ENCODE results near the gene DACH1.
"Not testable (repeated sequence)": the region's sequence is repeated elsewhere in the genome, so short reads cannot be mapped to it uniquely, and the experiment has no call there.

Gene DACH1

DNA sequence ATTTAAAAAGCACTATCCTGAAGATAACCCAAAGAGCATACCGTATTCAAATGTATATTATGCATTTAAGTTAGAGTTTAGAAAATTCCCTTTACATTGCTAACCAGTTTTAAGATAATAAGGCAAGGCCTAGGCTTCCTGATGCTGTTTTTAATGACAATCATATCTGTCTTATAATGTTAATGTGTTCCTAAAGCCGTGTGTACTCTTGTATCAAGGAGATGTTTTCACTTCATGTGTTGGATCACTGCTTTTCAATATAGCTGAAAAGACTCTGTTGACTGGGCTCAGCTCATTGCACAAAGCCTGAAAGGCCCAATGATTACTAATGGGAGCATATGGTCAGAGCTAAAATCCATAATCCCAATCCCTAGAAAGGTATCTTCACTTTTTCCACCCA, 81.6 kb downstream of the DACH1 start:
- in situ Hi-C loops (cut with MboI; ENCODE audit: low sequenced_read_pairs) = no loop called here

- in situ Hi-C loops (cut with MboI; ENCODE audit: low sequenced_read_pairs) = no loop called here
Observed at GRCh38 chr13:71780546-71780945, 86.5 kb downstream of the DACH1 start.

GRCh38 chr13:71778998-71779397, 88.0 kb downstream of the DACH1 start:
- in situ Hi-C loops (cut with MboI; ENCODE audit: low sequenced_read_pairs) = not testable (repeated sequence)

DNA sequence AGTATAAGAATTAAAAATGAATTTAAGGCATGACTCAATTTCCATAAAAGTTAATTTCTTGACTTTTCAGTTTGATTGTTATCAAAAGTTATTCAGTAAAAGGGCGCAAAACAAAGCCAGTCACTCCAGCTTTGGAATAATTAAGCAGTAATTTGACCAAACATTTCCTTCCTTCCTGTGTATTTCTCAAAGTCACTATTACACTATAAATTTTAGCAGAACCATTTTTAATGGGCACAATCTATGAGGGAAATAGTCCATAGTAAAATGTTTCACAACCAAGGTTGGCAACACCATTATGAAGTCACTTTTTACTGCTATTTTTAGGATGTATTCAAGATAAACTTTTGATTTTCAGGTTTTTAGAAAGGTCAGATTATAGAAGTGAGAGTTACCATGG, 91.0 kb downstream of the DACH1 start:
- in situ Hi-C loops (cut with MboI; ENCODE audit: low sequenced_read_pairs) = no loop called here

- in situ Hi-C loops (cut with MboI; ENCODE audit: low sequenced_read_pairs) = no loop called here
Observed at GRCh38 chr13:71774863-71775262, 92.1 kb downstream of the DACH1 start.

- in situ Hi-C loops (cut with MboI; ENCODE audit: low sequenced_read_pairs) = no loop called here
Observed at GRCh38 chr13:71773531-71773930, 93.5 kb downstream of the DACH1 start.

DNA sequence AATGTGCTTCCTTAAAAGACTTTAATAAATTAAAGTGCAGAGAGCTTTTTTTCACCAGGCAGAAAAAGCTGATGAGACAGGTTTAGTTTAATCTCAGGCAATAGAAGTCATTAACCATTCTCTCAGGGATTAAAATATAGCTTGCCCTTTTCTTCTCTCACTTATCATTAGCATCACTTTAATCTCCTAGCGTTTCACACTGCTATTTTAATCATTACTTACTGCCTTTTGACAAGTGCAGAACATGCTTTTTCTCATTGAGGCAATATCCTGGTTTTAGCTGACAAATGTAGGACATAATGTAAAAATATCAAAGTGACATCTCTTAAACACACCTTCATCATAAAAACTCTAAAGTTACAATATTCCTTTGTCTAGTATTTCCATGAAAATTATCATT, 94.6 kb downstream of the DACH1 start:
- in situ Hi-C loops (cut with MboI; ENCODE audit: low sequenced_read_pairs) = no loop called here

GRCh38 chr13:71771144-71771543, 95.9 kb downstream of the DACH1 start:
- in situ Hi-C loops (cut with MboI; ENCODE audit: low sequenced_read_pairs) = no loop called here

DNA sequence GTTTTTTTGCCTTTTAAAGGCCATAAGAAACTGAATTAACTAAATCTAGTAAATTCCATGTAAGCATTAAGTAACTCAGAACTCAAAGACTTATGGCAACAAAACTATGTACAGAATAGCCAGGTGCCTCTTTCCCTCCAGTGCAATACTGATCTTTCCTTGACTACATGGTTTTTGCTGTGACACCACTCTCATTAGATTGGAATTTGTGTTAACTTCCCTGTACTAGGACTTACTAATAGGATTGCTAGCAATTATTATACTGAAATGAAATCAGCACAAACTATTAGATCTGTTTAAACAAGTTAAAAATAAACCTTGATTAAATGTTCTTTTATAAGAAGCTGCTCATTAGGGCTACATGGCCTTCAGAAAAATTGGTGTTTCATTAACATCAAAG, 96.3 kb downstream of the DACH1 start:
- in situ Hi-C loops (cut with MboI; ENCODE audit: low sequenced_read_pairs) = no loop called here

DNA sequence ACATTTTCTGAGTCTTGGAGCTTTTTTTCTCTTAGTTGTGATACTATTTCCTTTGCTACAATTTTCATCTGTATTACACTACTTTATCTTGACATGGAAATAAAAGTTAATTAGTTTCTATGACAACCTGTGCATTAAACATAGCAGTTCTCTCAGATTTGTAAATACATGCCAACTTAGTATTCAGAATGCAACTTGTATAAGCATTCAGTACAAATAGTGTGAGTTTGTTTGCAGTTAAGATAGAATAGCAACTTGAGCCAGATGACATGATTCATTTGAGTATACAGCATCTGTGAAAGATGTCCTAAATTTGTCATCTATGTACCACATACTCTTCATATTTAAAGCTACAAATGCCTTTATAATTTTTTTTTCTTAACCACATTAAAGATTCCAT, 98.1 kb downstream of the DACH1 start:
- in situ Hi-C loops (cut with MboI; ENCODE audit: low sequenced_read_pairs) = no loop called here

GRCh38 chr13:71759651-71760511, 107.1 kb downstream of the DACH1 start:
- in situ Hi-C loops (cut with MboI; ENCODE audit: low sequenced_read_pairs) = no loop called here

DNA sequence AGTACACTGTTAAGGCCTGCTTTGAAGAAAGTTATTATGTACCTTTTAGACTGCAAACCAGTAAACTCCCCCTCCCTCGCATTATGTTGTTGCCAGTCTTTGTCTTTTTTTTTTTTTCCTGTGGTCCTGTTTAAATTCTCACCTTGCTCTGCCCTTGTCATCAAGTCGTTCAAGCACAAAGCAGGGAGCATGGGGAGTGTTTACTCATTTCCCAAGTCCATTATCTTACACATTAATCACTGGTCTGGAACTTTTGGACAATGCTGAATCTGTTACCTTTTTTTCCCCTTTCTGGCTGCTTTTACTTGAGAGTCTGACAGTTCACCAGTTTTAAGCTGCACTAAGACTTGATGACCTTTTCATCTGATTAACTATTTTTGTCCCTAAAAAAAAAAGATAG, 108.2 kb downstream of the DACH1 start:
- in situ Hi-C loops (cut with MboI; ENCODE audit: low sequenced_read_pairs) = no loop called here

DNA sequence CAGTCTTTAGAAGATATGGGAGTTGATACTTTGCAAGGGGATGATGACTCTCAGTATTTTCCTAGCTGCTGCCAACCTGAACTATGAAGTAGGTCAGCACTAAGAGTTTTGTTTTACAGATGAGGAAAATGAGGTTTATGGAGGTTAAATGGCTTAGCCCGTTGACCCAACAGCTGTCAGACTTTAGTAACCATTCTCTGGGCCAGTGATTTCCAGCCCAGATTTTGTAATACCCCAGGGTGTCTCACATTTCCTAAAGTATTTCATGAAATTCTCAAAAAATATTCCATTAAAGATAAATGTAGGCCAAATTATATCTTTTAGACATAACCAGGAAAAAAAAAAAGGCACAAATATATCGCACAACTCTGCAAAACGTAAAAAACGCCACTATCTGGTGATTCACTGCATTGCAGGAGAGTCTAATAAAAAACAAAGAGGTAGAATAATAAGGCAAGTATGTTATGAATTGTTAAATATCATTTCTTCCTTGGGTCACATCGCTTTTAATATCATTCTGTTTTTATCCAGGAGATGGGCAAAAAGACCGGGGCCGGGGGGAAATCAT, 112.5 kb downstream of the DACH1 start:
- in situ Hi-C loops (cut with MboI; ENCODE audit: low sequenced_read_pairs) = no loop called here

- in situ Hi-C loops (cut with MboI; ENCODE audit: low sequenced_read_pairs) = no loop called here
Observed at GRCh38 chr13:71752775-71753513, 114.1 kb downstream of the DACH1 start.

GRCh38 chr13:71751073-71751472, 115.9 kb downstream of the DACH1 start:
- in situ Hi-C loops (cut with MboI; ENCODE audit: low sequenced_read_pairs) = no loop called here

DNA sequence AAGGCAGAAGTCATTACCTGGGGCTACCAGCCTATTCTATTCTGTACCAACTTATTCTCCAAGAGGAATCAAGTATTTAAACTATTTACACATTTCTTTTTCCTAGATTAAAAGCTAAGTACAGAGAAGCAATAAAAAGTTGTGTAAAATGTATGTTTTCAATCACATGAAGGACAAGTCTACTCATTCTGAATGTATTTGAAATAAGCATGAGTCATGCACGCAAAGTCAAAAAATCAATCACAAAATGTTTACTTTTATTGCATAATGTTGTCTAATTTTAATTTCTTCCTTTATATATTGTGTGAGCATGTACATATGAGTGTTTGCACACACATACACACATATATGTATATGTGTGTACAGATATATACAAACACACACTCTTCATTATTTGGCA, 136.7 kb downstream of the DACH1 start:
- in situ Hi-C loops (cut with MboI; ENCODE audit: low sequenced_read_pairs) = no loop called here

DNA sequence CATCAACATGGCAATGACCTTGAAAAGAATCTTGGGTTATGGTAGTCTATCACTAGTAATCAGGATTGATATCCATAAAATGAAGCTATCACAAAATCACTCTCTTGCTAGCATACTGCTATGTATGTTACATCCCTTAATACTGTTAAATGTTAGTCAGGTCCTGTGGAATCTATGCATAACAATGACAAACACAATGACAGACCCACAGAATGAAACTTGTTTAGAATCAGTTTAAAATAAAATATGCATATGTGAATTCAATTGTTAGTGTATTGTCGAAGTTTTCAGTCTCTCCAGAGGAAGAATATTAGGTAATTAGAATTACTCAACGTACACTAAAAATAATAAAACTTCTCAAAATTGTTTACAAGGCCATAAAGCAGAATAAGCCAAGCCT, 137.6 kb downstream of the DACH1 start:
- in situ Hi-C loops (cut with MboI; ENCODE audit: low sequenced_read_pairs) = no loop called here

DNA sequence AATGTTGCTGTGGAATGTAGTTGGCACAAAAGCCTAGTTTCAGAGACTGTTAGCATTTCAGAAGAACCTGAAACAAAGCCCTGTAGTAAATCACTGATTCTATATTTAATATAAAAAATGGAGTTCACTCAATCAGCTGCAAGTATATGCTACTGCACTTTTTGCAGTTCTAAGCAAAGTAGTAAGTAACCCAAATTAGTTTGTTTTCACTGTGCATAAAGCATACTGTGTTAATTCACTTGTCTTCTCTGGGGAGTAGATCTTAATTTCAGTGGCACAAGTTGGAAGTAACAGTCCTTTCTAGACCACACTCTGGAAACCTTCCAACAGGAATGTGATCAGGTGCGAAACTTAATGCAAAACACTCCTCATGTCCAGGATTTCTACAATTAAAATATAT, 139.3 kb downstream of the DACH1 start:
- in situ Hi-C loops (cut with MboI; ENCODE audit: low sequenced_read_pairs) = no loop called here

GRCh38 chr13:71727042-71727441, 140.0 kb downstream of the DACH1 start:
- in situ Hi-C loops (cut with MboI; ENCODE audit: low sequenced_read_pairs) = no loop called here

- in situ Hi-C loops (cut with MboI; ENCODE audit: low sequenced_read_pairs) = no loop called here
Observed at GRCh38 chr13:71722206-71722605, 144.8 kb downstream of the DACH1 start.

DNA sequence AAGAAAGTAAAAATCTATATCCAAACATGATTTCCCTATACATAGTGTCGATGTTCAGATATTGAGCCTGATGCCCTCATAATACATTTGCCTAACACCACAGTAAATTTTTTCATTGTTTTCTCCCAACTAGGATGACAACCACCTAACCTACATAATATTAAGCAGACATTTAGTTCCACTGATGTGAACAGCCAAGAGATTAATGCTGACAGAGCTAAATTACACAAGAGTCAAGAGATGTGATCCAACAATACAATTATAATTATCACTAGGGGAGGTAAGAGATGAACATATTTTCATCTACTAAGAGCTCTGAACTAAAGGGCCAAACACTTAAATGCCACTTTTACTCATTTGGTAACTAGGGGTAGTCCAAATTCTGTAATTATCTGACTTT, 145.9 kb downstream of the DACH1 start:
- in situ Hi-C loops (cut with MboI; ENCODE audit: low sequenced_read_pairs) = no loop called here

DNA sequence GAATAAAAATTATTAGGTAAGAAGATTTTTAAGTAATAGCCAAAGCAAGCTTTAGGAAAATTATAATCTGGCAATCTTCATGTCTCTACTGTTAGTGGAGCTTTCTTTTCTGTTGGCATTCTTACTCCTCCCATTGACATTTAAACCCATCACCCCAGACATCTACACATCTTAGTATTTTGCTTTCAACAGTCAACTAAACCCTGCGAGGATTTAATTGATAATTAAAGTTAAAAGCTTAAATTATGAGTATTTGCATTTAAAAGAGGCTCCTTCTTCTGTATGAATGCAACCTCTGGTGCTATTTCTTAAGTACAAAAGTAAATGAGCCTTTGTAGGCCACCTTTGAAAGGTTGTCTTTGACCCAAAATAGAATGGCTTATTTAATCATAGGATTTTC, 148.1 kb downstream of the DACH1 start:
- in situ Hi-C loops (cut with MboI; ENCODE audit: low sequenced_read_pairs) = no loop called here

All from HL-60/S4 treated with retinoic acid at 250 ng/mL for 4 days and 3 days (cell line).